Ascending aorta (tissue), 2 donors: ENCODE results near the gene KLF11. TPM values are rescaled to one million over a fixed set of nuclear protein-coding genes. Genes with fewer than 3 reads are reported as not detected.
A peak's percentile ranks its signal among the peaks of the same experiment; 100 is the strongest.

Experiments used
- DNase-seq, 2 donors: peaks; one replicate each; pipeline ENCODE4 v3.0.0-alpha.2; 2019; ENCODE audit warnings: low spot score in 2 of 2
- H3K27ac ChIP-seq, 2 donors: fragments of 200-600 bp; sonication (generic); one replicate each; pipeline ENCODE4 v1.5.1; 2016 to 2017; ENCODE audit warnings: mild to moderate bottlenecking in 1 of 2
- H3K27me3 ChIP-seq: fragments of 200-600 bp; sonication (generic); one replicate; pipeline ENCODE4 v1.5.1; 2017
- H3K36me3 ChIP-seq, 2 donors: fragments of 200-600 bp; sonication (generic); one replicate each; pipeline ENCODE4 v1.5.1; 2016
- H3K4me1 ChIP-seq, 2 donors: fragments of 200-600 bp; sonication (generic); one replicate each; pipeline ENCODE4 v1.5.1; 2016 to 2017; ENCODE audit warnings: mild to moderate bottlenecking in 1 of 2
- H3K4me3 ChIP-seq, 2 donors: fragments of 200-600 bp; sonication (generic); one replicate each; pipeline ENCODE4 v1.5.1; 2016 to 2017; ENCODE audit warnings: mild to moderate bottlenecking in 1 of 2
- H3K9me3 ChIP-seq, 2 donors: fragments of 200-600 bp; sonication (generic); one replicate each; pipeline ENCODE4 v1.5.1; 2016
- CTCF ChIP-seq, 3 experiments: fragments of 200-600 bp in 2 of 3; fragments of 450-650 bp in 1 of 3; sonication (generic) in 2 of 3; IDR thresholded peaks; one replicate each; pipeline ENCODE4 v1.5.1; 2016 to 2019; ENCODE audit warnings: antibody characterized with exemption in 3 of 3, mild to moderate bottlenecking in 1 of 3, moderate library complexity in 1 of 3
- intact Hi-C: fragments of 100-400 bp; cut with DNase I; formaldehyde crosslinking; loops from one replicate; pipeline ENCODE4 v1.15.1; 2023
- total RNA-seq: library from RNA; depleted of rRNA; stranded (reverse); fragments of >200 nt; gene quantifications from one replicate; pipeline ENCODE4 v1.1.0, GENCODE V29; 2016

KLF11 gene
- total RNA-seq, 1 donor from 2014 or later = 37.6 TPM

GRCh38 chr2:10026940-10027569, 16.3 kb upstream of the KLF11 start:
- no peak overlapping the region for H3K27ac ChIP-seq
- intact Hi-C loops = no loop called here
- H3K36me3 ChIP-seq = no peaks in the 10 kb centered on the region
- no peaks in the 10 kb centered on the region for H3K9me3 ChIP-seq
- no peaks in the 10 kb centered on the region for H3K27me3 ChIP-seq
- DNase-seq = no peak
- H3K4me1 ChIP-seq = no peaks in the 10 kb centered on the region
- no peak for TF ChIP-seq CTCF (IDR thresholded peaks at IDR 0.05)
- H3K4me3 ChIP-seq = no peak overlapping the region

GRCh38 chr2:10027660-10028330, 15.6 kb upstream of the KLF11 start:
- no peak overlapping the region for H3K4me3 ChIP-seq
- TF ChIP-seq CTCF (IDR thresholded peaks at IDR 0.05) = no peak
- no peaks in the 10 kb centered on the region for H3K4me1 ChIP-seq
- H3K36me3 ChIP-seq = no peaks in the 10 kb centered on the region
- H3K9me3 ChIP-seq = no peaks in the 10 kb centered on the region
- H3K27ac ChIP-seq = peak overlapping the region in 1 of 2 donors; percentile 15
- intact Hi-C loops = no loop called here
- DNase-seq = no peak
- no peaks in the 10 kb centered on the region for H3K27me3 ChIP-seq

GRCh38 chr2:10028407-10028987, 14.9 kb upstream of the KLF11 start:
- DNase-seq = no peak
- Histone ChIP-seq H3K27ac (peak overlapping the region in 1 of 2 donors; percentile 15), H3K9me3 (no peaks in the 10 kb centered on the region), H3K36me3 (no peaks in the 10 kb centered on the region), H3K4me1 (no peaks in the 10 kb centered on the region), H3K27me3 (no peaks in the 10 kb centered on the region), H3K4me3 (no peak overlapping the region)
- intact Hi-C loops = no loop called here
- TF ChIP-seq CTCF (IDR thresholded peaks at IDR 0.05) = no peak

GRCh38 chr2:10028988-10029874, 14.1 kb upstream of the KLF11 start:
- no peak for TF ChIP-seq CTCF (IDR thresholded peaks at IDR 0.05)
- H3K36me3 ChIP-seq = no peaks in the 10 kb centered on the region
- intact Hi-C loops = no loop called here
- peak overlapping the region in 1 of 2 donors; percentile 13 for H3K4me3 ChIP-seq
- no peaks in the 10 kb centered on the region for H3K9me3 ChIP-seq
- DNase-seq = no peak
- no peaks in the 10 kb centered on the region for H3K4me1 ChIP-seq
- H3K27me3 ChIP-seq = no peaks in the 10 kb centered on the region
- peak overlapping the region; percentile 3 to 28 for H3K27ac ChIP-seq

- no peaks in the 10 kb centered on the region for H3K4me1 ChIP-seq
- intact Hi-C loops = no loop called here
- no peak overlapping the region for H3K4me3 ChIP-seq
- TF ChIP-seq CTCF (IDR thresholded peaks at IDR 0.05) = no peak
- no peaks in the 10 kb centered on the region for H3K9me3 ChIP-seq
- H3K27ac ChIP-seq = peak overlapping the region in 1 of 2 donors; percentile 28
- H3K27me3 ChIP-seq = no peaks in the 10 kb centered on the region
- DNase-seq = no peak
- no peaks in the 10 kb centered on the region for H3K36me3 ChIP-seq
Observed at GRCh38 chr2:10029875-10030223, 13.5 kb upstream of the KLF11 start.
